LNCaP clone FGC (cell line): Measurements from ENCODE around the gene NEK7.
A peak's percentile ranks its signal among the peaks of the same experiment; 100 is the strongest.
"Not testable (repeated sequence)": the region's sequence is repeated elsewhere in the genome, so short reads cannot be mapped to it uniquely, and the experiment has no call there.

Experiments used
- DNase-seq: peaks from one replicate; pipeline ENCODE4 v3.0.0-alpha.2; 2011; ENCODE audit warnings: low read depth
- H3K4me3 ChIP-seq: 2 replicates; pipeline ENCODE4 v1.5.1; 2011; ENCODE audit warnings: mild to moderate bottlenecking, low read depth, low read length, control low read depth
- TF ChIP-seq, protein P1 (sequence below): IDR thresholded peaks from 2 replicates; pipeline ENCODE4 v1.5.1; 2012; ENCODE audit warnings: mild to moderate bottlenecking; ENCODE audit not compliant: control insufficient read depth, insufficient read depth; ENCODE audit errors: extremely low read depth

Gene NEK7

DNA sequence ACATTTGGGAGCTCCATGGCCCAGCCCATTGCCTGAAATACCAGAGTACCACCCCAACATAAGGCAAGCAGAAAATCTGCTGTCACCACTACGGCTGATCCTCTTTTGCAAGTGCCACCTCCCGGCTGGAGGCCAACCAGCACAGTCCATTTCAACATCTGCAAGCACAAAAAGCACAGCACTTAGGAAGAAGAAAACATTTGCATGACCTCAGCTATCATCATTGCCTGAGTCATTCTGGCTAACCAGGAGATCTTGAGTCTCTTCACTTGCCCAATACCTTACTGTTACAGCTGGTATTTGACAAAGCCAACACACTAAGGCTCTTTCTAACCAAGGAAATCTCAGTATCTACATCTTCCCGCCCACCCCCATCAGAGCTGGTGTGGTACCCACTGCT, 55.9 kb downstream of the NEK7 start:
- H3K4me3 ChIP-seq, result no peak overlapping the region
- no peak for DNase-seq
- TF ChIP-seq, protein P1, sequence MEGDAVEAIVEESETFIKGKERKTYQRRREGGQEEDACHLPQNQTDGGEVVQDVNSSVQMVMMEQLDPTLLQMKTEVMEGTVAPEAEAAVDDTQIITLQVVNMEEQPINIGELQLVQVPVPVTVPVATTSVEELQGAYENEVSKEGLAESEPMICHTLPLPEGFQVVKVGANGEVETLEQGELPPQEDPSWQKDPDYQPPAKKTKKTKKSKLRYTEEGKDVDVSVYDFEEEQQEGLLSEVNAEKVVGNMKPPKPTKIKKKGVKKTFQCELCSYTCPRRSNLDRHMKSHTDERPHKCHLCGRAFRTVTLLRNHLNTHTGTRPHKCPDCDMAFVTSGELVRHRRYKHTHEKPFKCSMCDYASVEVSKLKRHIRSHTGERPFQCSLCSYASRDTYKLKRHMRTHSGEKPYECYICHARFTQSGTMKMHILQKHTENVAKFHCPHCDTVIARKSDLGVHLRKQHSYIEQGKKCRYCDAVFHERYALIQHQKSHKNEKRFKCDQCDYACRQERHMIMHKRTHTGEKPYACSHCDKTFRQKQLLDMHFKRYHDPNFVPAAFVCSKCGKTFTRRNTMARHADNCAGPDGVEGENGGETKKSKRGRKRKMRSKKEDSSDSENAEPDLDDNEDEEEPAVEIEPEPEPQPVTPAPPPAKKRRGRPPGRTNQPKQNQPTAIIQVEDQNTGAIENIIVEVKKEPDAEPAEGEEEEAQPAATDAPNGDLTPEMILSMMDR, result no peak

DNA sequence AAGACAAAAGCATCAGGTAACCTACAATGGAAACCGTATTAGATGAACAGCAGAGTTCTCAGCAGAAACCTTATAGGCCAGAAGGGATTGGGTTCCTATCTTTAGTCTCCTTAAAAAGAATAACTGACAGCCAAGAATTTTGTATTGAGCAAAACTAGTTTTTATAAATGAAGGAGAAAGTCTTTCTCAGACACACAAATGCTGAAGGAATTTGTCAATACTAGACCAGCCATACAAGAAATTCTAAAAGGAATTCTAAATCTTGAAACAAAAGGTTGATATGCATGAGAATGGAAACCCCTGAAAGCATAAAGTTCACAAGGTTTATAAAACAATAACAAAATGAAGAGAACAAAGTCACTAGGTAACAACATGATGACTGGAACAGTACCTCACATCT, 58.1 kb downstream of the NEK7 start:
- DNase-seq, result no peak
- TF ChIP-seq, protein P1, result no peak

DNA sequence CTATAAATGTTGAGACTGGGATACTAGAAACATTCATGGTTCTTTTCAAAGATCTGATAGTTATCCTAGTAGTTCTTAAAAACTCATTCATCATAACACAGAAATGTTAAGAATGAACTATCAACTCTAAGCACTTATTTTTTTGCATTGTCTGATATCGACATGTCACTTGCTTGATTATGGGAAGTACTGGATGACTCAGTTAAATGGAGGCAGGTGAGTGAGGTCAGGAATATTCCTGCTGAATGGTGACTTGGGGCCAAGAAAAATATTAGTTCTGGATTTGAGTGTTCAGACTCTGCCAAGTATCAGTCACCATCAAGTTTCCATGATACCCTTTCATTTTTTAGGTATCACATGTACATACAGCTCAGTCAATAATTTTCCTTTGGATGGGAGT, 63.6 kb downstream of the NEK7 start:
- DNase-seq, result peak; percentile 63
- H3K4me3 ChIP-seq, result no peak overlapping the region
- TF ChIP-seq, protein P1, result no peak

More for the DNA sequence above, 58.1 kb downstream of the NEK7 start:
- no peak overlapping the region for H3K4me3 ChIP-seq

DNA sequence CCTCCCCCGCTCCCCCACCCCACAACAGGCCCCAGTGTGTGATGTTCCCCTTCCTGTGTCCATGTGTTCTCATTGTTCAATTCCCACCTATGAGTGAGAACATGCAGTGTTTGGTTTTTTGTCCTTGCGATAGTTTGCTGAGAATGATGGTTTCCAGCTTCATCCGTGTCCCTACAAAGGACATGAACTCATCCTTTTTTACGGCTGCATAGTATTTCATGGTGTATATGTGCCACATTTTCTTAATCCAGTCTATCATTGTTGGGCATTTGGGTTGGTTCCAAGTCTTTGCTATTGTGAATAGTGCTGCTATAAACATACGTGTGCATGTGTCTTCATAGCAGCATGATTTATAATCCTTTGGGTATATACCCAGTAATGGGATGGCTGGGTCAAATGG, 70.2 kb downstream of the NEK7 start:
- H3K4me3 ChIP-seq, DNase-seq: not testable (repeated sequence)

DNA sequence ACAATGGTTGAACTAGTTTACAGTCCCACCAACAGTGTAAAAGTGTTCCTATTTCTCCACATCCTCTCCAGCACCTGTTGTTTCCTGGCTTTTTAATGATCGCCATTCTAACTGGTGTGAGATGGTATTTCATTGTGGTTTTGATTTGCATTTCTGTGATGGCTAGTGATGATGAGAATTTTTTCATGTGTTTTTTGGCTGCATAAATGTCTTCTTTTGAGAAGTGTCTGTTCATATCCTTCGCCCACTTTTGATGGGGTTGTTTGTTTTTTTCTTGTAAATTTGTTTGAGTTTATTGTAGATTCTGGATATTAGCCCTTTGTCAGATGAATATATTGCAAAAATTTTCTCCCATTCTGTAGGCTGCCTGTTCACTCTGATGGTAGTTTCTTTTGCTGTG, 70.7 kb downstream of the NEK7 start:
- H3K4me3 ChIP-seq, DNase-seq: not testable (repeated sequence)

DNA sequence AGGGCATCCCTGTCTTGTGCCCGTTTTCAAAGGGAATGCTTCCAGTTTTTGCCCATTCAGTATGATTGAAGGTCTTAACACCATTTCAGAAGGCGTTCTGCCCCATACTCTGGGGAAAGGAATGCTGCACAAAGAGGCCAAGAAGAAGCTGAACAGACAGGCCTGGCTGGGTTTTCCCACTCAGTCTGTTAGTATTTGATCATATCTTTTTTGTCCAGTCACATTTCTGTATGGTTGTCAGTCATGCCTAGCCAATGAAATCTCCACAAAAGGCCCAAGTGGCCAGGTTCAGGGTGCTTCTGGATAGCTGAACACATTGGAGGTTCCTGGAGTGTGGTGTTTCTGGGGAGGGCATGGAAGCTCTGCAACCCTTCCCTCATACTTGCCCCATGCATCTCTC, 72.1 kb downstream of the NEK7 start:
- TF ChIP-seq, protein P1, result no peak
- DNase-seq, result no peak
- no peak overlapping the region for H3K4me3 ChIP-seq

DNA sequence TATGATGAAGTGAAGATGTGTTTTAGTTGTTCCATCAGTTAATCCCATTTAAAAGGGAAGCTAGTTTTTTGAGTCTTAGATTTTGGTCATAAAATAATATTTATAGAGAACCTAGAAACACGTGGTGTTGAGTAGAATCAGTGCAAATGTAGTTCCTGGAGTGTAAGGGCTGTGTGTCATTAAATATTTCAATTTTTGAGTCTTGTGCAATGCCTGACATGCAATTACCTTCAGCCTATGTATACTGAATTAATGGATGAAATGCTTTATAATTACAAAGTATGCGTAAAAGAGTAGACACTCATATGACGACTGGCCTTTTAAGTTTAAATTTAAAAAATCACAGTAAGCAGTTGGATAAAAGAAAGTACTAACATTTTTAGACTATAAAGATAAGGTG, 75.0 kb downstream of the NEK7 start:
- no peak overlapping the region for H3K4me3 ChIP-seq
- TF ChIP-seq, protein P1, result no peak
- DNase-seq, result no peak

DNA sequence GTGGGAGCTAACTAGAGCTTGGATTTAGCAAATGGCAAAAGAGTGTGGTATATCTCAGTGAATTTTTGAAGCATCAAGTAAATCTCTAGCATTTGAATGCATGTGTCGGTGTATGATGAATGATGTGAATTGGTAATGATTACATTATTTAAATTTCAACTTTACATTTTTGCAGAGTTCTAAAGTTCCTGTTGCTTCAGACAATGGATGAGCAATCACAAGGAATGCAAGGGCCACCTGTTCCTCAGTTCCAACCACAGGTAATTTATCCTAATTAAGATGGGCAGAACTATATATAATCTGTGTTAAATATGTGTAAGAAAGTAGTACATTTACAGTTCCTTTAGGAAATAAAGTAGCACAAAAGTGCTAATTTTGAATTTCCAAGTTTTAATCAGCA, 75.6 kb downstream of the NEK7 start:
- TF ChIP-seq, protein P1, result no peak
- H3K4me3 ChIP-seq, result no peak overlapping the region
- no peak for DNase-seq
